Erythroblast (primary cell): ENCODE measurements around the gene TRIM43B.
"Not testable (repeated sequence)": the region's sequence is repeated elsewhere in the genome, so short reads cannot be mapped to it uniquely, and the experiment has no call there.

Experiments used
- GATA1 ChIP-seq: IDR thresholded peaks from 2 replicates; pipeline ENCODE4 v1.6.1; 2011; ENCODE audit warnings: low read depth, mild to moderate bottlenecking, control low read depth, low read length, moderate library complexity
- POLR2A ChIP-seq: IDR thresholded peaks from 2 replicates; pipeline ENCODE4 v1.6.1; 2011; ENCODE audit warnings: mild to moderate bottlenecking, low read length

GRCh38 chr2:95467984-95468383 lies 16.6 kb downstream of the TRIM43B start:
- TF ChIP-seq POLR2A, GATA1: not testable (repeated sequence)
